Stimulated activated effector memory CD8-positive, alpha-beta T cell treated with anti-CD3 and anti-CD28 coated beads, Interleukin-12 subunit alpha, Interleukin-12 subunit beta, amount 100 ng/mL, for 72 hours (primary cell): Measurements from ENCODE around the gene BBS4.
A peak's percentile ranks its signal among the peaks of the same experiment; 100 is the strongest.

Experiments used
- ATAC-seq: fragments of 150-1000 bp; cut with Tn5 transposase; 2 replicates; pipeline ENCODE4 v1.10.0; 2021
- DNase-seq, 2 donors: peaks; one replicate each; pipeline ENCODE4 v3.0.0; 2021 to 2022; ENCODE audit warnings: low spot score in 2 of 2
- H3K27ac Mint-ChIP-seq: one replicate; pipeline ENCODE4 v1.8.0; 2022; ENCODE audit warnings: mild to moderate bottlenecking, mixed read lengths
- H3K36me3 Mint-ChIP-seq: one replicate; pipeline ENCODE4 v1.8.0; 2022; ENCODE audit warnings: mild to moderate bottlenecking, mixed read lengths
- H3K4me1 Mint-ChIP-seq: one replicate; pipeline ENCODE4 v1.8.0; 2022; ENCODE audit warnings: mixed read lengths
- H3K4me3 Mint-ChIP-seq: one replicate; pipeline ENCODE4 v1.8.0; 2022; ENCODE audit warnings: mild to moderate bottlenecking, mixed read lengths
- H3K9me3 Mint-ChIP-seq: one replicate; pipeline ENCODE4 v1.8.0; 2022; ENCODE audit warnings: mixed read lengths

Gene BBS4

GRCh38 chr15:72728821-72729220 is 42.8 kb downstream of the BBS4 start:
- no peak for DNase-seq
- no peak for ATAC-seq
- H3K36me3 Mint-ChIP-seq, result peaks cover 22% of the 10 kb centered on the region
- H3K4me1 Mint-ChIP-seq, result peaks cover 4% of the 10 kb centered on the region
- H3K4me3 Mint-ChIP-seq, result no peak overlapping the region
- H3K9me3 Mint-ChIP-seq, result no peaks in the 10 kb centered on the region
- no peak overlapping the region for H3K27ac Mint-ChIP-seq

- H3K4me3 Mint-ChIP-seq, result no peak overlapping the region
- H3K4me1 Mint-ChIP-seq, result peaks cover 8% of the 10 kb centered on the region
- DNase-seq (no peak), ATAC-seq (no peak)
- H3K36me3 Mint-ChIP-seq, result peaks cover 38% of the 10 kb centered on the region
- no peaks in the 10 kb centered on the region for H3K9me3 Mint-ChIP-seq
- no peak overlapping the region for H3K27ac Mint-ChIP-seq
Observed at GRCh38 chr15:72732086-72732485, 46.1 kb downstream of the BBS4 start.

- Mint-ChIP-seq H3K9me3 (no peaks in the 10 kb centered on the region), H3K36me3 (peaks cover 42% of the 10 kb centered on the region), H3K4me1 (peaks cover 8% of the 10 kb centered on the region), H3K27ac (no peak overlapping the region), H3K4me3 (no peak overlapping the region)
- DNase-seq (no peak), ATAC-seq (no peak)
Observed at GRCh38 chr15:72732516-72732915, 46.5 kb downstream of the BBS4 start.

GRCh38 chr15:72733941-72734738 is 48.1 kb downstream of the BBS4 start:
- peaks cover 47% of the 10 kb centered on the region for H3K36me3 Mint-ChIP-seq
- H3K27ac Mint-ChIP-seq, result no peak overlapping the region
- H3K4me1 Mint-ChIP-seq, result peaks cover 16% of the 10 kb centered on the region
- no peaks in the 10 kb centered on the region for H3K9me3 Mint-ChIP-seq
- DNase-seq (no peak), ATAC-seq (no peak)
- no peak overlapping the region for H3K4me3 Mint-ChIP-seq

GRCh38 chr15:72735111-72735510 is 49.1 kb downstream of the BBS4 start:
- Mint-ChIP-seq H3K4me3 (no peak overlapping the region), H3K4me1 (peaks cover 26% of the 10 kb centered on the region), H3K36me3 (peaks cover 56% of the 10 kb centered on the region), H3K9me3 (no peaks in the 10 kb centered on the region), H3K27ac (no peak overlapping the region)
- ATAC-seq (no peak), DNase-seq (no peak)

GRCh38 chr15:72737061-72737460 is 51.1 kb downstream of the BBS4 start:
- Mint-ChIP-seq H3K27ac (no peak overlapping the region), H3K36me3 (peaks cover 47% of the 10 kb centered on the region), H3K4me1 (peaks cover 44% of the 10 kb centered on the region), H3K9me3 (no peaks in the 10 kb centered on the region), H3K4me3 (no peak overlapping the region)
- ATAC-seq, result no peak
- no peak for DNase-seq

GRCh38 chr15:72737723-72738122 is 51.7 kb downstream of the BBS4 start:
- H3K4me1 Mint-ChIP-seq, result peaks cover 44% of the 10 kb centered on the region
- no peaks in the 10 kb centered on the region for H3K9me3 Mint-ChIP-seq
- DNase-seq (no peak), ATAC-seq (no peak)
- H3K36me3 Mint-ChIP-seq, result peaks cover 43% of the 10 kb centered on the region
- peak overlapping the region; percentile 63 for H3K27ac Mint-ChIP-seq
- no peak overlapping the region for H3K4me3 Mint-ChIP-seq

- peaks cover 50% of the 10 kb centered on the region for H3K36me3 Mint-ChIP-seq
- DNase-seq (no peak), ATAC-seq (peak; percentile 76)
Observed at GRCh38 chr15:72740219-72740618, 54.2 kb downstream of the BBS4 start.

GRCh38 chr15:72749700-72750099 is 63.7 kb downstream of the BBS4 start:
- peaks cover 7% of the 10 kb centered on the region for H3K4me1 Mint-ChIP-seq
- ATAC-seq, result no peak
- H3K4me3 Mint-ChIP-seq, result no peak overlapping the region
- no peak overlapping the region for H3K27ac Mint-ChIP-seq
- DNase-seq, result no peak
- no peaks in the 10 kb centered on the region for H3K9me3 Mint-ChIP-seq
- peaks cover 42% of the 10 kb centered on the region for H3K36me3 Mint-ChIP-seq

More at GRCh38 chr15:72740219-72740618, 54.2 kb downstream of the BBS4 start:
- H3K4me3 Mint-ChIP-seq, result peak overlapping the region; percentile 3
- no peaks in the 10 kb centered on the region for H3K9me3 Mint-ChIP-seq
- peaks cover 36% of the 10 kb centered on the region for H3K4me1 Mint-ChIP-seq
- peak overlapping the region; percentile 13 for H3K27ac Mint-ChIP-seq

- no peak for DNase-seq
- Mint-ChIP-seq H3K4me1 (peaks cover 7% of the 10 kb centered on the region), H3K9me3 (no peaks in the 10 kb centered on the region), H3K36me3 (peaks cover 64% of the 10 kb centered on the region), H3K27ac (peak overlapping the region; percentile 77), H3K4me3 (no peak overlapping the region)
- no peak for ATAC-seq
Observed at GRCh38 chr15:72751751-72752455, 65.9 kb downstream of the BBS4 start.

GRCh38 chr15:72754096-72754495 is 68.1 kb downstream of the BBS4 start:
- H3K36me3 Mint-ChIP-seq, result peaks cover 78% of the 10 kb centered on the region

GRCh38 chr15:72758182-72758581 is 72.2 kb downstream of the BBS4 start:
- Mint-ChIP-seq H3K36me3 (peaks cover 100% of the 10 kb centered on the region), H3K27ac (no peak overlapping the region), H3K4me1 (peaks cover 9% of the 10 kb centered on the region), H3K4me3 (no peak overlapping the region), H3K9me3 (no peaks in the 10 kb centered on the region)
- DNase-seq (no peak), ATAC-seq (no peak)

More at GRCh38 chr15:72754096-72754495, 68.1 kb downstream of the BBS4 start:
- Mint-ChIP-seq H3K4me3 (no peak overlapping the region), H3K9me3 (no peaks in the 10 kb centered on the region), H3K27ac (peak overlapping the region; percentile 63), H3K4me1 (peaks cover 16% of the 10 kb centered on the region)
- DNase-seq, result no peak
- no peak for ATAC-seq

GRCh38 chr15:72760590-72761260 is 74.7 kb downstream of the BBS4 start:
- no peak overlapping the region for H3K4me3 Mint-ChIP-seq
- ATAC-seq, result no peak
- no peak for DNase-seq
- H3K27ac Mint-ChIP-seq, result no peak overlapping the region
- H3K9me3 Mint-ChIP-seq, result no peaks in the 10 kb centered on the region
- H3K36me3 Mint-ChIP-seq, result peaks cover 100% of the 10 kb centered on the region
- peaks cover 19% of the 10 kb centered on the region for H3K4me1 Mint-ChIP-seq

GRCh38 chr15:72764656-72765055 is 78.6 kb downstream of the BBS4 start:
- ATAC-seq (no peak), DNase-seq (no peak)
- Mint-ChIP-seq H3K36me3 (peaks cover 100% of the 10 kb centered on the region), H3K27ac (no peak overlapping the region), H3K9me3 (peaks cover 13% of the 10 kb centered on the region), H3K4me3 (no peak overlapping the region), H3K4me1 (peaks cover 10% of the 10 kb centered on the region)

GRCh38 chr15:72766025-72766424 is 80.0 kb downstream of the BBS4 start:
- Mint-ChIP-seq H3K27ac (no peak overlapping the region), H3K4me1 (peaks cover 15% of the 10 kb centered on the region), H3K9me3 (peaks cover 13% of the 10 kb centered on the region), H3K36me3 (peaks cover 100% of the 10 kb centered on the region), H3K4me3 (no peak overlapping the region)
- ATAC-seq, result no peak
- DNase-seq, result no peak
